HG03066 (cell line): ENCODE results near the gene CASS4.
"Not testable (repeated sequence)": the region's sequence is repeated elsewhere in the genome, so short reads cannot be mapped to it uniquely, and the experiment has no call there.

Experiments
- ATAC-seq: cut with Tn5 transposase; IDR thresholded peaks from one replicate; pipeline ENCODE4 v1.9.1; 2021; ENCODE audit warnings: low read depth; ENCODE audit not compliant: unreplicated experiment

The CASS4 gene

GRCh38 chr20:56392132-56392880, 19.8 kb upstream of the CASS4 start, which contains the start of the genes AURKA and CSTF1:
Gene AURKA (minus strand): TSS chr20:56392215. CDS start chr20:56388197, 4,018 bp downstream.
Gene CSTF1 (plus strand): TSS chr20:56392645. CDS start chr20:56395553, 2,908 bp downstream.
- peak; percentile 92 for ATAC-seq

- no peak for ATAC-seq
Observed at GRCh38 chr20:56392881-56393482, 19.1 kb upstream of the CASS4 start.

GRCh38 chr20:56393653-56394052, 18.4 kb upstream of the CASS4 start:
- ATAC-seq, result no peak

- ATAC-seq, result no peak
Observed at GRCh38 chr20:56395166-56395565, 16.9 kb upstream of the CASS4 start.

GRCh38 chr20:56400001-56400640, 11.9 kb upstream of the CASS4 start:
- ATAC-seq, result no peak

GRCh38 chr20:56403465-56403864, 8.6 kb upstream of the CASS4 start:
- no peak for ATAC-seq

GRCh38 chr20:56405356-56405755, 6.7 kb upstream of the CASS4 start:
- ATAC-seq, result not testable (repeated sequence)

- no peak for ATAC-seq
Observed at GRCh38 chr20:56406910-56407309, 5.2 kb upstream of the CASS4 start.

- ATAC-seq, result no peak
Observed at GRCh38 chr20:56409521-56409920, 2.5 kb upstream of the CASS4 start.

- no peak for ATAC-seq
Observed at GRCh38 chr20:56409956-56410355, 2.1 kb upstream of the CASS4 start.

GRCh38 chr20:56411287-56411686, 773 bp upstream of the CASS4 start:
- ATAC-seq, result not testable (repeated sequence)

- no peak for ATAC-seq
Observed at GRCh38 chr20:56412473-56412790, 372 bp downstream of the CASS4 start.

GRCh38 chr20:56412949-56413348, 889 bp downstream of the CASS4 start:
- no peak for ATAC-seq

- ATAC-seq, result no peak
Observed at GRCh38 chr20:56414842-56415765, 3.0 kb downstream of the CASS4 start.

- no peak for ATAC-seq
Observed at GRCh38 chr20:56417402-56417801, 5.3 kb downstream of the CASS4 start.

- no peak for ATAC-seq
Observed at GRCh38 chr20:56417911-56418310, 5.9 kb downstream of the CASS4 start.

- no peak for ATAC-seq
Observed at GRCh38 chr20:56418385-56418861, 6.4 kb downstream of the CASS4 start.

- ATAC-seq, result no peak
Observed at GRCh38 chr20:56420028-56420427, 8.0 kb downstream of the CASS4 start.

- no peak for ATAC-seq
Observed at GRCh38 chr20:56420940-56421688, 9.1 kb downstream of the CASS4 start.
